PC-3 (cell line): ENCODE results near the gene DPH6.

ENCODE experiments used
- EZH2phosphoT487 ChIP-seq: fragments of 300-600 bp; sonication (generic); IDR thresholded peaks from 2 replicates; pipeline ENCODE4 v1.6.1; 2018; ENCODE audit warnings: mild to moderate bottlenecking, antibody characterized with exemption, low read length, borderline replicate concordance
- TF ChIP-seq, protein P1 (sequence below): fragments of 300-600 bp; sonication (generic); conservative IDR thresholded peaks from 2 replicates; pipeline ENCODE4 v1.5.1; 2017; ENCODE audit warnings: antibody characterized with exemption, low read depth, mild to moderate bottlenecking, low read length

GRCh38 chr15:35481064-35481463 is 64.9 kb downstream of the DPH6 start:
- TF ChIP-seq, protein P1, sequence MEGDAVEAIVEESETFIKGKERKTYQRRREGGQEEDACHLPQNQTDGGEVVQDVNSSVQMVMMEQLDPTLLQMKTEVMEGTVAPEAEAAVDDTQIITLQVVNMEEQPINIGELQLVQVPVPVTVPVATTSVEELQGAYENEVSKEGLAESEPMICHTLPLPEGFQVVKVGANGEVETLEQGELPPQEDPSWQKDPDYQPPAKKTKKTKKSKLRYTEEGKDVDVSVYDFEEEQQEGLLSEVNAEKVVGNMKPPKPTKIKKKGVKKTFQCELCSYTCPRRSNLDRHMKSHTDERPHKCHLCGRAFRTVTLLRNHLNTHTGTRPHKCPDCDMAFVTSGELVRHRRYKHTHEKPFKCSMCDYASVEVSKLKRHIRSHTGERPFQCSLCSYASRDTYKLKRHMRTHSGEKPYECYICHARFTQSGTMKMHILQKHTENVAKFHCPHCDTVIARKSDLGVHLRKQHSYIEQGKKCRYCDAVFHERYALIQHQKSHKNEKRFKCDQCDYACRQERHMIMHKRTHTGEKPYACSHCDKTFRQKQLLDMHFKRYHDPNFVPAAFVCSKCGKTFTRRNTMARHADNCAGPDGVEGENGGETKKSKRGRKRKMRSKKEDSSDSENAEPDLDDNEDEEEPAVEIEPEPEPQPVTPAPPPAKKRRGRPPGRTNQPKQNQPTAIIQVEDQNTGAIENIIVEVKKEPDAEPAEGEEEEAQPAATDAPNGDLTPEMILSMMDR = no peak
- TF ChIP-seq EZH2phosphoT487 = no peak
